ENCODE results near the gene PRAC1. TPM values are rescaled to one million over a fixed set of nuclear protein-coding genes. Genes with fewer than 3 reads are reported as not detected.

PRAC1 gene
- total and polyA plus RNA-seq, 2 of the 8 experiments (the other 6 are each of a cell fraction or from before 2014, with no cell fraction given): not detected

GRCh38 chr17:48721009-48721402 lies 1.3 kb downstream of the PRAC1 start (continued):
- TF ChIP-seq, protein P1, sequence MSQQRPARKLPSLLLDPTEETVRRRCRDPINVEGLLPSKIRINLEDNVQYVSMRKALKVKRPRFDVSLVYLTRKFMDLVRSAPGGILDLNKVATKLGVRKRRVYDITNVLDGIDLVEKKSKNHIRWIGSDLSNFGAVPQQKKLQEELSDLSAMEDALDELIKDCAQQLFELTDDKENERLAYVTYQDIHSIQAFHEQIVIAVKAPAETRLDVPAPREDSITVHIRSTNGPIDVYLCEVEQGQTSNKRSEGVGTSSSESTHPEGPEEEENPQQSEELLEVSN (IDR thresholded peaks at IDR 0.05): no peak
- no peak for TF ChIP-seq RAD21 (IDR thresholded peaks at IDR 0.05 in 1 of 2, conservative IDR thresholded peaks at IDR 0.05 in 1 of 2; ENCODE audit: low read depth in 2 of 2, low read length in 2 of 2)
- no peak for TF ChIP-seq USF2 (IDR thresholded peaks at IDR 0.05; ENCODE audit: low read length)
- TF ChIP-seq RFX5 (IDR thresholded peaks at IDR 0.05; ENCODE audit: borderline replicate concordance, low read depth, low read length): no peak
- no peak for TF ChIP-seq TAF1 (IDR thresholded peaks at IDR 0.05; ENCODE audit: low read depth, low read length)
- no peak for TF ChIP-seq CHD2 (IDR thresholded peaks at IDR 0.05; ENCODE audit: low read length)
